WTC11 (cell line): ENCODE measurements around the gene ADGRD2.

Experiments used
- ATF2 ChIP-seq: sonication (generic); formaldehyde crosslinking; IDR thresholded peaks from 2 replicates; pipeline ENCODE4 v1.8.1; 2022; ENCODE audit warnings: low read depth, missing genetic modification reagents, borderline replicate concordance
- CTCF ChIP-seq: fragments of 200-600 bp; IDR thresholded peaks from 2 replicates; pipeline ENCODE4 v1.8.0; 2022; ENCODE audit warnings: antibody characterized with exemption
- FOXK1 ChIP-seq: sonication (generic); formaldehyde crosslinking; IDR thresholded peaks from 2 replicates; pipeline ENCODE4 v1.8.0; 2022; ENCODE audit warnings: mild to moderate bottlenecking, moderate library complexity, missing genetic modification reagents
- IRF1 ChIP-seq: sonication (generic); formaldehyde crosslinking; IDR thresholded peaks from 2 replicates; pipeline ENCODE4 v1.8.0; 2023; ENCODE audit warnings: missing genetic modification reagents
- MLX ChIP-seq: sonication (generic); formaldehyde crosslinking; IDR thresholded peaks from 2 replicates; pipeline ENCODE4 v1.8.1; 2023; ENCODE audit warnings: mild to moderate bottlenecking, missing genetic modification reagents, moderate library complexity
- STAT6 ChIP-seq: sonication (generic); formaldehyde crosslinking; conservative IDR thresholded peaks from 2 replicates; pipeline ENCODE4 v1.8.1; 2023; ENCODE audit warnings: mild to moderate bottlenecking, low read depth, missing genetic modification reagents, moderate library complexity
- TCF7 ChIP-seq: sonication (generic); formaldehyde crosslinking; IDR thresholded peaks from 2 replicates; pipeline ENCODE4 v1.8.0; 2022; ENCODE audit warnings: mild to moderate bottlenecking, low read depth, missing genetic modification reagents, moderate library complexity
- TEAD1 ChIP-seq: sonication (generic); formaldehyde crosslinking; IDR thresholded peaks from 2 replicates; pipeline ENCODE4 v1.8.0; 2022; ENCODE audit warnings: mild to moderate bottlenecking, missing genetic modification reagents
- ZBTB21 ChIP-seq: sonication (generic); formaldehyde crosslinking; IDR thresholded peaks from 2 replicates; pipeline ENCODE4 v1.8.1; 2023; ENCODE audit warnings: mild to moderate bottlenecking, missing genetic modification reagents, borderline replicate concordance
- ZBTB43 ChIP-seq: sonication (generic); formaldehyde crosslinking; IDR thresholded peaks from 2 replicates; pipeline ENCODE4 v1.8.1; 2023; ENCODE audit warnings: mild to moderate bottlenecking, missing genetic modification reagents

- no peak for TF ChIP-seq ZBTB21 (CRISPR knock-in tag)
- no peak for TF ChIP-seq CTCF
- no peak for TF ChIP-seq TEAD1 (CRISPR knock-in tag)
- no peak for TF ChIP-seq FOXK1 (CRISPR knock-in tag)
- TF ChIP-seq ATF2 (CRISPR knock-in tag): no peak
- no peak for TF ChIP-seq TCF7 (CRISPR knock-in tag)
- TF ChIP-seq ZBTB43: no peak
- TF ChIP-seq STAT6 (CRISPR knock-in tag): no peak
- no peak for TF ChIP-seq IRF1 (CRISPR knock-in tag)
- no peak for TF ChIP-seq MLX
Observed at GRCh38 chr9:124419832-124420489, 30.3 kb upstream of the ADGRD2 start.
